C4-2B (cell line): ENCODE measurements around the gene AACS.

Experiments
- H3K27ac ChIP-seq: fragments of 450-650 bp; 2 replicates; pipeline ENCODE4 v1.5.1; 2017
- CTCF ChIP-seq: fragments of 450-650 bp; conservative IDR thresholded peaks from 2 replicates; pipeline ENCODE4 v1.5.1; 2017; ENCODE audit warnings: mild to moderate bottlenecking
- ZFX ChIP-seq: fragments of 450-650 bp; IDR thresholded peaks from 2 replicates; pipeline ENCODE4 v1.6.1; 2017

The AACS gene

GRCh38 chr12:125187780-125188741 lies 122.8 kb downstream of the AACS start:
- no peak overlapping the region for H3K27ac ChIP-seq
- no peak for TF ChIP-seq CTCF
- no peak for TF ChIP-seq ZFX

- TF ChIP-seq CTCF = no peak
- no peak for TF ChIP-seq ZFX
These were observed 123.8 kb downstream of the AACS start for GRCh38 chr12:125189015-125189414.

GRCh38 chr12:125189502-125189901 lies 124.3 kb downstream of the AACS start:
- TF ChIP-seq ZFX (no peak), CTCF (no peak)
- no peak overlapping the region for H3K27ac ChIP-seq

More at GRCh38 chr12:125189015-125189414, 123.8 kb downstream of the AACS start:
- H3K27ac ChIP-seq = no peak overlapping the region

- H3K27ac ChIP-seq = no peak overlapping the region
These were observed 126.3 kb downstream of the AACS start for GRCh38 chr12:125191361-125192087.

GRCh38 chr12:125192690-125193221 lies 127.5 kb downstream of the AACS start:
- H3K27ac ChIP-seq = no peak overlapping the region
- TF ChIP-seq ZFX (no peak), CTCF (no peak)

More at GRCh38 chr12:125191361-125192087, 126.3 kb downstream of the AACS start:
- no peak for TF ChIP-seq ZFX
- TF ChIP-seq CTCF = no peak
